ENCODE measurements around the gene DLL3. TPM values are rescaled to one million over a fixed set of nuclear protein-coding genes. Genes with fewer than 3 reads are reported as not detected.
A peak's percentile ranks its signal among the peaks of the same experiment; 100 is the strongest.

DLL3 gene
- total RNA-seq, 8 experiments from 2014 or later: 0.25 to 84.3 (median 8.1) TPM

DNA sequence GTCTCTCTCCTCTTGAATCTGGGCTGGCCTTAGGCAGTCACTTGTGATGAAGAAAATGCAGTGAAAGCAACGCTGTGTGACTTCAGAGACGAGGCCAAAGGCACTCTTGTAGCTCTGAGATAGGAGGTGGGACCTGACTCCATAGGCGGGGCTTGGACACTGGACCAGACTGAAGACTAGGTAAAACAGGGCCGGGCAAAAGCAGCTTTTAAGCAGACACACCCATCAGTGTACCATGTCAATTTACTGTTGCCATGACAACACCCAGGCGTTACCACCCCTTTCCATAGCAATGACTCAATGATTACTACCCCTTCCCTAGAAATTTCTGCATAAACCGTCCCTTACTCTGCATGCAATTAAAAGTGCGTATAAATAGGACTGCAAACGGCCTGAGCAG, 47.9 kb downstream of the DLL3 start:
- 9 to 54% (median 27%) methylated on average over 2 to 8 of the region's 8 CpGs; no CpG with 5 or more reads in 1 of the 10 experiments for WGBS, 10 experiments

DNA sequence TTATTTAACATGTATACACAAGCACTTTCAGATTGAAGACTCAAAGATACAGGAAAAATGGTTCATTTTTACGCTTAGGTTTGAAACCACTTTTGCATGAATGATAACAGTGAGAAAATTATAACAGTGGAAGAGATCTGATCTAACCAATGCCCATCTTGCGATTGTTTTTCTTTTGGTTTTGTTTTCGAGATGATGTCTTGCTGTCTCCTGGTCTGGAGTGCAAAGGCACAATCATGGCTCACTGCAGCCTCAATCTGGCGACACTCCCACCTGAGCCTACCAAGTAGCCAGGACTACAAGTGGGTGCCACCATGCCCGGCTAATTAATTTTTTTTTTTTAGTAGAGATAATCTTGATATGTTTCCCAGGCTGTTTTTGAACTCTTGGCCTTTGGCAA, 51.5 kb downstream of the DLL3 start:
- 20 to 88% (median 58%) methylated on average over 2 to 5 of the region's 5 CpGs; no CpG with 5 or more reads in 1 of the 10 experiments for WGBS, 10 experiments
- no peak for ATAC-seq (replicated peaks in 6 of 8)
- in situ Hi-C loops (cut with MboI; ENCODE audit: low pct_unique_long_range_greater_than_20kb in 2 of 9, low sequenced_read_pairs in 9 of 9, unreplicated experiment in 9 of 9): loop anchor here in 3 of 9 experiments (25.0 kb wide), 1 partner anchor 112 kb away; the partner anchor contains the start of gene LGALS16 (in 3 of the 3)

More for the DNA sequence above, 47.9 kb downstream of the DLL3 start:
- Histone ChIP-seq H3K27ac (no peak overlapping the region), H3K4me1 (replicated peaks in 1 of 2) (peaks cover 2 to 9% of the 10 kb centered on the region in 2 donors), H3K4me3 (no peak overlapping the region)
- in situ Hi-C loops (cut with MboI; ENCODE audit: low pct_unique_long_range_greater_than_20kb in 2 of 9, low sequenced_read_pairs in 9 of 9, unreplicated experiment in 9 of 9): loop anchor here in 1 of 9 experiments (25.0 kb wide), 1 partner anchor 291 kb away; the partner anchor contains the start of genes DYRK1B and FBL
- ATAC-seq (replicated peaks in 6 of 8): peak in 7 of 8 experiments; percentile 29 to 96 (median 74)

DNA sequence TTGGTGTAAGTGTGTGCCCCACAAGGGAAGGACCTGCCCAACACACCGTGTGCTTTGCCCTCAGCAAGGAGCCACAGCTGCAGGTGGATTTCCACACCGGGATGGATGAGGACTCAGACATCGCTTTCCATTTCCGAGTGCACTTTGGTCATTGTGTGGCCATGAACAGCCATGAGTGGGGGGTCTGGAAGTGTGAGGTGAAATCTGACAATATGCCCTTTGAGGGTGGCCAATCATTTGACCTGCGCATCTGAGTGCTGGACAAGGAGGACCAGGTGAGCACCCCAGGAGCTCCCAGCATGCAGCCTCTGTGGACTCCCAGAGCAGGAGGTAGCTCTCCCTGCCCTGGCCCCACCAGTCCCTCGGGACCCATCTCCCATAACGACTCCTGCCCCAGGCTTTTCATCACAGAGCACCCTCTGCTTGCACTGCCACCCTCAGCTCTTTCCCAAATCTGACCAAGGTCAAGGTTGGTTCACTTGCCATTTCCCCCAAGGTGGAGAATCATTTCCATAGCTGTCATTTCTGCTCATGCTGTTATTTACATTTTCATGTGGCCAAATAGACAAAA, 54.4 kb downstream of the DLL3 start:
- H3K4me1 ChIP-seq (replicated peaks in 1 of 2): no peaks in the 10 kb centered on the region

More for the DNA sequence above, 51.5 kb downstream of the DLL3 start:
- no peaks in the 10 kb centered on the region for H3K4me1 ChIP-seq (replicated peaks in 1 of 2)
- no peak overlapping the region for H3K27ac ChIP-seq
- H3K4me3 ChIP-seq: no peak overlapping the region

DNA sequence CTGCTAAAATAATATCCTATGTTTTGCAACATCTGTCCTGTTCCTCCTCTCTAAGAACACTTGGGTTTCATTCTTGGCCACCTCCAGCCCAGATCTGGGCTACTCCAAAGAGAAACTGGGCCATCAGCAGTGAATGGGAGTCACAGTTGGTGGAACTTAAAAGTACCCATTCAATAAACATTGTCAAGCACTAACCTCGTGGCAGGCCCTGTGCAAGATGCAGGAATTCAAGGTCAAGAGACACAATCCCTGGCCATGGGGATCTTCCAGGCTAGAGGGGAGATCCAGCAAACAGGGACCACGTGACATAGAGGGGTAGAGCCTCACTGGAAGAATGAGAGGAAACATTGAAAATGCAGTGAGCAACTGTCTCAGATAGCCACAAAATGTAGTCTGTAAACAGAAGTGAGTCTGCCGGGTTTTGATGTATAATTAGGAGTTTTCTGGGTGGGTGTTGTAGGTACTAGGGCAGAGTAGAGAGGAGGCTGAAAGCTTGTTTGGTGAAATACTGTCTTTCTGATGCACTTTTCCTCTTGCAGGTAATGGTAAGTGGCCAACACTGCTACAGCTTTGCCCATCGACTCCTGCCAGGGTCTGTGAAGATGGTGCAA, 56.1 kb downstream of the DLL3 start:
- WGBS, 10 experiments: 0 to 70% (median 31%) methylated on average over 1 to 3 of the region's 4 CpGs; no CpG with 5 or more reads in 2 of the 10 experiments
- H3K4me3 ChIP-seq: no peak overlapping the region
- in situ Hi-C loops (cut with MboI; ENCODE audit: low pct_unique_long_range_greater_than_20kb in 2 of 9, low sequenced_read_pairs in 9 of 9, unreplicated experiment in 9 of 9): loop anchor here in 3 of 9 experiments (25.0 kb wide), 1 partner anchor 107 kb away; the partner anchor contains the start of gene LGALS16 (in 3 of the 3)
- H3K27ac ChIP-seq: no peak overlapping the region
- no peaks in the 10 kb centered on the region for H3K4me1 ChIP-seq (replicated peaks in 1 of 2)
- no peak for ATAC-seq (replicated peaks in 6 of 8)

More for the DNA sequence above, 54.4 kb downstream of the DLL3 start:
- H3K4me3 ChIP-seq: no peak overlapping the region
- no peak for ATAC-seq (replicated peaks in 6 of 8)
- in situ Hi-C loops (cut with MboI; ENCODE audit: low pct_unique_long_range_greater_than_20kb in 2 of 9, low sequenced_read_pairs in 9 of 9, unreplicated experiment in 9 of 9): loop anchor here in 3 of 9 experiments (25.0 kb wide), 1 partner anchor 109 kb away; the partner anchor contains the start of gene LGALS16 (in 3 of the 3)
- WGBS, 10 experiments: 0 to 88% (median 30%) methylated on average over 1 to 2 of the region's 7 CpGs; no CpG with 5 or more reads in 5 of the 10 experiments
- H3K27ac ChIP-seq: no peak overlapping the region

DNA sequence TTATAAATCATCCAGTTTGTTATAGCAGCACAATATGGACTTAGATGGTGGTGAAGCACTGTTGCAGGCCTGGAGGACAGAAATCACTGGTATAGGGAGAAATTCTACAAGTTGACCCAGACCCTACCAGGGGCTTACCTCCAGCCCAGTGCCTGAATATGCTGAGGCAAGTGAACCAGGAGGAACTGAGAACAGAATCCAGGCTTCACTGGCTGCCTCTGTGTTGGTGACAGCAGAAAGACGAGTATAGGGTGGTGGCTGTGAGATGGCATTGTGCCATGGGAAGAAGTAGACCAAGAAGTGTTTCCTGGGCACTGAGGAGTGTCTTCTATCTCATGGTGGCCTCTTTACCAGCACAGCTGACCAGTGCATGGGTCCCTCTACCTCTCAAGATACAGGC, 57.1 kb downstream of the DLL3 start:
- in situ Hi-C loops (cut with MboI; ENCODE audit: low pct_unique_long_range_greater_than_20kb in 2 of 9, low sequenced_read_pairs in 9 of 9, unreplicated experiment in 9 of 9): loop anchor here in 3 of 9 experiments (25.0 kb wide), 1 partner anchor 106 kb away; the partner anchor contains the start of gene LGALS16 (in 3 of the 3)
- 0 to 67% (median 0%) methylated on average over 1 of the region's 1 CpG; no CpG with 5 or more reads in 4 of the 10 experiments for WGBS, 10 experiments
- Histone ChIP-seq H3K4me3 (no peak overlapping the region), H3K4me1 (replicated peaks in 1 of 2) (no peaks in the 10 kb centered on the region), H3K27ac (no peak overlapping the region)
- no peak for ATAC-seq (replicated peaks in 6 of 8)

Other genes starting within 250 kb of the DLL3 start
- not detected for gene IFNL2, start 230.6 kb upstream of the DLL3 start, total RNA-seq
- not detected for gene IFNL1, start 202.5 kb upstream of the DLL3 start, total RNA-seq
- gene LRFN1, start 178.1 kb upstream of the DLL3 start, total RNA-seq: 1 to 10 TPM in 7 of 8 experiments, under 1 TPM in 1; 0.41 to 6.6 (median 2.9) TPM
- 1 to 10 TPM in 3 of 8 experiments, under 1 TPM in 3, not detected in 2; 0.55 to 1.5 (median 1.1) TPM for gene GMFG, start 162.9 kb upstream of the DLL3 start, total RNA-seq
- 100 to 1,000 TPM in 2 of 8 experiments, 10 to 100 TPM in 6; 24.1 to 124 (median 64.9) TPM for gene SAMD4B, start 156.5 kb upstream of the DLL3 start, total RNA-seq
- 10 to 100 TPM; 23.7 to 59.7 (median 37.0) TPM for gene PAF1, start 107.8 kb upstream of the DLL3 start, total RNA-seq
- gene MED29, start 107.6 kb upstream of the DLL3 start, total RNA-seq: 10 to 100 TPM; 19.9 to 45.6 (median 26.2) TPM
- gene ZFP36, start 92.1 kb upstream of the DLL3 start, total RNA-seq: 10 to 100 TPM in 3 of 8 experiments, 1 to 10 TPM in 4, under 1 TPM in 1; 0.96 to 30.4 (median 6.6) TPM
- 10 to 100 TPM in 6 of 8 experiments, 1 to 10 TPM in 2; 1.1 to 50.6 (median 13.2) TPM for gene PLEKHG2, start 86.3 kb upstream of the DLL3 start, total RNA-seq
- gene RPS16, start 63.0 kb upstream of the DLL3 start, total RNA-seq: 1,000 to 10,000 TPM in 7 of 8 experiments, 100 to 1,000 TPM in 1; 781 to 3,131 (median 1,617) TPM
- gene SUPT5H, start 53.4 kb upstream of the DLL3 start, total RNA-seq: 100 to 1,000 TPM in 1 of 8 experiments, 10 to 100 TPM in 7; 52.4 to 129 (median 76.3) TPM
- 100 to 1,000 TPM in 1 of 8 experiments, 10 to 100 TPM in 7; 46.0 to 104 (median 65.6) TPM for gene TIMM50, start 18.1 kb upstream of the DLL3 start, total RNA-seq
- gene SELENOV, start 16.2 kb downstream of the DLL3 start, total RNA-seq: 1 to 10 TPM in 2 of 8 experiments, under 1 TPM in 4, not detected in 2; 0.27 to 1.9 (median 0.58) TPM
- gene EID2B, start 33.9 kb downstream of the DLL3 start, total RNA-seq: 10 to 100 TPM in 4 of 8 experiments, 1 to 10 TPM in 4; 6.2 to 14.2 (median 10.4) TPM
- 10 to 100 TPM; 15.3 to 27.0 (median 18.6) TPM for gene EID2, start 41.2 kb downstream of the DLL3 start, total RNA-seq
- not detected for gene LGALS13, start 103.6 kb downstream of the DLL3 start, total RNA-seq
- not detected for gene LGALS16, start 157.0 kb downstream of the DLL3 start, total RNA-seq
- not detected for gene LGALS14, start 205.5 kb downstream of the DLL3 start, total RNA-seq
- not detected for gene CLC, start 239.1 kb downstream of the DLL3 start, total RNA-seq

Measured in motor neuron (in vitro differentiated cells).